GM12874 (cell line): ENCODE measurements around the gene SEC61A1.

Experiments
- CTCF ChIP-seq: IDR thresholded peaks from 2 replicates; pipeline ENCODE4 v1.5.1; 2011; ENCODE audit warnings: low read depth, mild to moderate bottlenecking, control low read depth, low read length, moderate library complexity; ENCODE audit not compliant: insufficient read depth

SEC61A1 gene

GRCh38 chr3:128100638-128101037 is 48.4 kb downstream of the SEC61A1 start:
- no peak for TF ChIP-seq CTCF

DNA sequence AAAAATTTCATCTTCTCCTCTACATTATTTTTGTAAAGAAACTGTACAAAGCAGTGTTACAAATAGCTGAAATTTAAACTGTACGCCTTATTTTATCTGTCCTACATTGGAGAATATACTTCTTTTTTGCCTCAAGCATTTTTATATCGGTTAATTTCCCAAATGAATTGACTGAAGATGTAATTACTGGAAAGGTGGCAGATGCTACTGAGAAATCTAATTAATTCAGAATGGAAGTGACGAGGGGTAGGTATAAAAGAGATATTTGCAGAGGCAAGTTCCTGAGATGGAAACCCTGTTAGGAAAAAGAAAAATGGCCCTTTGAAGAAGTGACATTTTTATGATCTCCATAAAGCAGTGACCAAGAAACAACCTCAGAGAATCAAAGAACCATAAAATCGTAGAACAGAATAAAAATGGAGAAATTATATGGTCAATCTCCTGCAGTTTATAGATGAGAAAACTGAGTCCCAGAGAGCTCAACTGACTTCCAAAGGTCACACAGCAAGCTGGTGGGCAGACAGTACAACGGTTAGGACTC is 51.0 kb downstream of the SEC61A1 start:
- no peak for TF ChIP-seq CTCF

DNA sequence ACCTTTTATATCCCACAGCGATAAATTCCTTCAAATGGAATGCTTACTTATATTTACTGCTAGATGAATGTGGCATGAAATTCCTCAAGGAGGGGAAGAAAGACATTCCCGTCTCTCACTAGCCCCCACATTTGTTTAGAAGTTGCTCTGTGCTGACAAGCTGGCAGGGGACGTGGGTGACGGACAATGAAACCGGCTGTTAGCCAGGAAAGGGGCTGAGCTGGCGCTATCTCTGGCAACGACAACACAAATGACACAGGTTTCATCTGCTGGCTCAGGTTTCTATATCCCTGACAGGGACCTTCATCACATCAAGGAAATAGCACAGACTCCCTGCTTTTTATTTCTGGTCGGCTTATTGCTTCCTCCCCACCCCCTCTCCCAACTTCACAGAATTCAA is 55.6 kb downstream of the SEC61A1 start:
- TF ChIP-seq CTCF: no peak

GRCh38 chr3:128111147-128111546 is 58.9 kb downstream of the SEC61A1 start:
- TF ChIP-seq CTCF: no peak

DNA sequence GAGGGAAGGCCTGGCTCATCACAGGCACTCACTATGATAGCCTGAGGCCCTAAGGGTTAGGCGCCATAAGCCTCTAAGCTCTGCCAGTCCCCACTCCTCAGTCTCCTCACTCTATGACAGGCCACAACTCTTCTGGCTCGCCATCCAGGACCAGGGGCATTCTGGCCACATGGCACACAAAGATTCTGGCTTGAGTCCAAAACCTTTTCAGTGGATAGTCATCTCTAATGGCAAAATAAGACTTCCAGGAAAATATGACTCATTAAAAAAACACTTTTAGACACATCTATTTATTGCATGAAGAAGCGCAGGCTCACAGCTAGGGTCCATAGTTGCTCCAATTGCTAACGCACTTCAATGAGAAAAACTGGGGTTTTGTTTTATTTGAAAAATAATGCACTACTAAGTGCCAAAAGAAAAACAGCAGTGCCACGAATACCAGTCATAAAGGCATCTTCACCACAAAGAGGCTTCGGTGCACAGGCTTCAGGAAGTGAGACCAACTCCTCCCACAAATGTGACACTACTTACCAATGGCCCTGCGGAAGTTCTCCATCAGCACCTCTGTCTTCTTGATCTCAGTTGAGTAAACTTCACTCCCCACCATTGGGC is 60.2 kb downstream of the SEC61A1 start:
- TF ChIP-seq CTCF: no peak

- no peak for TF ChIP-seq CTCF
Measured at GRCh38 chr3:128113817-128114794, 61.9 kb downstream of the SEC61A1 start.
